ENCODE data around the gene NCOA7. TPM values are rescaled to one million over a fixed set of nuclear protein-coding genes. Genes with fewer than 3 reads are reported as not detected.

NCOA7 gene
- total and polyA plus RNA-seq, 9 of the 15 experiments (the other 6 are each of a cell fraction or from before 2014, with no cell fraction given): 5.8 to 14.6 (median 9.3) TPM

DNA sequence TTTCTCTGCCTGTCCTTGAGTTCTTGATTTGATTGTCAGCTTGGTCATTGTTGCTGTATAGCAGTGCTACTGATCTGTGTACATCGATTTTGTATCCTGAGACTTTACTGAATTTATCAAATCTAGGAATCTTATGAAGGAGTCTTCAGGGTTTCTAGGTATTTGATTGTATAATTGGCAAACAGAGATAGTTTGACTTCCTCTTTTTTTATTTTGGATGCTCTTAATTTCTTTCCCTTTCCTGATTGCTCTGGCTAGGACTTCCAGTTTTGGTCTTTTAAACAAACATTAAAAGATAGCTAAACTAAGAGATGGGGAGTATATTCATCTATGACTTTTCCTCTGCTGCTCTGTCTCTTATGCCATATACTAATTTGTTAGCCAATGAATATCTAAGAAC lies 62.4 kb downstream of the NCOA7 start:
- Histone ChIP-seq H2AFZ (ENCODE audit: low read depth, low read length) (no peak overlapping the region), H3K27me3 (ENCODE audit: control insufficient read depth in 2 of 2, insufficient read depth in 2 of 2, low read length in 2 of 2) (no peaks in the 10 kb centered on the region), H3K79me2 (ENCODE audit: control insufficient read depth, insufficient read depth, low read length) (peaks cover 4% of the 10 kb centered on the region; the same call in 2 of the 3 replicates), H3K4me2 (ENCODE audit: insufficient read depth, low read length) (no peak overlapping the region), H3K27ac (ENCODE audit: extremely low read depth, low read depth, low read length) (no peak overlapping the region), H3K9me3 (replicated peaks; ENCODE audit: control insufficient read depth, insufficient read depth, low read depth, low read length) (no peaks in the 10 kb centered on the region), H3K9me1 (ENCODE audit: control insufficient read depth, insufficient read depth, low read length) (no peaks in the 10 kb centered on the region), H3K4me1 (replicated peaks in 1 of 2; ENCODE audit: control insufficient read depth in 2 of 2, insufficient read depth in 2 of 2, low read length in 2 of 2) (no peaks in the 10 kb centered on the region; a peak in 1 of 5 replicates), H3K36me3 (ENCODE audit: control insufficient read depth, insufficient read depth, low read length) (no peaks in the 10 kb centered on the region), H3K4me3 (no peak overlapping the region), H4K20me1 (replicated peaks; ENCODE audit: control insufficient read depth, insufficient read depth, low read length) (no peaks in the 10 kb centered on the region), H3K9ac (ENCODE audit: insufficient read depth in 1 of 2, low read depth in 2 of 2, low read length in 2 of 2) (no peak overlapping the region)
- ATAC-seq (no peak), DNase-seq (ENCODE audit: extremely low read depth in 1 of 4, low spot score in 3 of 4) (no peak), FAIRE-seq (no peak)
- no TSS peak for BruUV-seq (replicated peaks)
- in situ Hi-C loops (cut with MboI): no loop called here
- whole genome bisulfite sequencing (ENCODE audit: insufficient coverage, low coverage, missing lambda C conversion rate): 11% methylated on average over 1 of the region's 1 CpG
- ChIA-PET POLR2A (no interaction called here), CTCF (ENCODE audit: low intra/inter-chr PET ratio) (no interaction called here)
- intact Hi-C loops (cut with micrococcal nuclease): no loop called here
- TF ChIP-seq, protein P1, sequence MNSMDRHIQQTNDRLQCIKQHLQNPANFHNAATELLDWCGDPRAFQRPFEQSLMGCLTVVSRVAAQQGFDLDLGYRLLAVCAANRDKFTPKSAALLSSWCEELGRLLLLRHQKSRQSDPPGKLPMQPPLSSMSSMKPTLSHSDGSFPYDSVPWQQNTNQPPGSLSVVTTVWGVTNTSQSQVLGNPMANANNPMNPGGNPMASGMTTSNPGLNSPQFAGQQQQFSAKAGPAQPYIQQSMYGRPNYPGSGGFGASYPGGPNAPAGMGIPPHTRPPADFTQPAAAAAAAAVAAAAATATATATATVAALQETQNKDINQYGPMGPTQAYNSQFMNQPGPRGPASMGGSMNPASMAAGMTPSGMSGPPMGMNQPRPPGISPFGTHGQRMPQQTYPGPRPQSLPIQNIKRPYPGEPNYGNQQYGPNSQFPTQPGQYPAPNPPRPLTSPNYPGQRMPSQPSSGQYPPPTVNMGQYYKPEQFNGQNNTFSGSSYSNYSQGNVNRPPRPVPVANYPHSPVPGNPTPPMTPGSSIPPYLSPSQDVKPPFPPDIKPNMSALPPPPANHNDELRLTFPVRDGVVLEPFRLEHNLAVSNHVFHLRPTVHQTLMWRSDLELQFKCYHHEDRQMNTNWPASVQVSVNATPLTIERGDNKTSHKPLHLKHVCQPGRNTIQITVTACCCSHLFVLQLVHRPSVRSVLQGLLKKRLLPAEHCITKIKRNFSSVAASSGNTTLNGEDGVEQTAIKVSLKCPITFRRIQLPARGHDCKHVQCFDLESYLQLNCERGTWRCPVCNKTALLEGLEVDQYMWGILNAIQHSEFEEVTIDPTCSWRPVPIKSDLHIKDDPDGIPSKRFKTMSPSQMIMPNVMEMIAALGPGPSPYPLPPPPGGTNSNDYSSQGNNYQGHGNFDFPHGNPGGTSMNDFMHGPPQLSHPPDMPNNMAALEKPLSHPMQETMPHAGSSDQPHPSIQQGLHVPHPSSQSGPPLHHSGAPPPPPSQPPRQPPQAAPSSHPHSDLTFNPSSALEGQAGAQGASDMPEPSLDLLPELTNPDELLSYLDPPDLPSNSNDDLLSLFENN (IDR thresholded peaks at IDR 0.05; ENCODE audit: low read depth in 2 of 2, low read length in 2 of 2): no peak
- TF ChIP-seq ZNF12 (CRISPR knock-in tag; IDR thresholded peaks at IDR 0.05): no peak
- no peak for TF ChIP-seq E2F3 (CRISPR knock-in tag; IDR thresholded peaks at IDR 0.05)
- TF ChIP-seq SLC30A9 (CRISPR knock-in tag; IDR thresholded peaks at IDR 0.05): no peak
- TF ChIP-seq, protein P2, sequence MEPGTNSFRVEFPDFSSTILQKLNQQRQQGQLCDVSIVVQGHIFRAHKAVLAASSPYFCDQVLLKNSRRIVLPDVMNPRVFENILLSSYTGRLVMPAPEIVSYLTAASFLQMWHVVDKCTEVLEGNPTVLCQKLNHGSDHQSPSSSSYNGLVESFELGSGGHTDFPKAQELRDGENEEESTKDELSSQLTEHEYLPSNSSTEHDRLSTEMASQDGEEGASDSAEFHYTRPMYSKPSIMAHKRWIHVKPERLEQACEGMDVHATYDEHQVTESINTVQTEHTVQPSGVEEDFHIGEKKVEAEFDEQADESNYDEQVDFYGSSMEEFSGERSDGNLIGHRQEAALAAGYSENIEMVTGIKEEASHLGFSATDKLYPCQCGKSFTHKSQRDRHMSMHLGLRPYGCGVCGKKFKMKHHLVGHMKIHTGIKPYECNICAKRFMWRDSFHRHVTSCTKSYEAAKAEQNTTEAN (CRISPR knock-in tag; IDR thresholded peaks at IDR 0.05): no peak
- TF ChIP-seq ELK1 (CRISPR knock-in tag; IDR thresholded peaks at IDR 0.05): no peak
- no peak for TF ChIP-seq ZNF445 (CRISPR knock-in tag; IDR thresholded peaks at IDR 0.05; ENCODE audit: low read depth)
- TF ChIP-seq, protein P3, sequence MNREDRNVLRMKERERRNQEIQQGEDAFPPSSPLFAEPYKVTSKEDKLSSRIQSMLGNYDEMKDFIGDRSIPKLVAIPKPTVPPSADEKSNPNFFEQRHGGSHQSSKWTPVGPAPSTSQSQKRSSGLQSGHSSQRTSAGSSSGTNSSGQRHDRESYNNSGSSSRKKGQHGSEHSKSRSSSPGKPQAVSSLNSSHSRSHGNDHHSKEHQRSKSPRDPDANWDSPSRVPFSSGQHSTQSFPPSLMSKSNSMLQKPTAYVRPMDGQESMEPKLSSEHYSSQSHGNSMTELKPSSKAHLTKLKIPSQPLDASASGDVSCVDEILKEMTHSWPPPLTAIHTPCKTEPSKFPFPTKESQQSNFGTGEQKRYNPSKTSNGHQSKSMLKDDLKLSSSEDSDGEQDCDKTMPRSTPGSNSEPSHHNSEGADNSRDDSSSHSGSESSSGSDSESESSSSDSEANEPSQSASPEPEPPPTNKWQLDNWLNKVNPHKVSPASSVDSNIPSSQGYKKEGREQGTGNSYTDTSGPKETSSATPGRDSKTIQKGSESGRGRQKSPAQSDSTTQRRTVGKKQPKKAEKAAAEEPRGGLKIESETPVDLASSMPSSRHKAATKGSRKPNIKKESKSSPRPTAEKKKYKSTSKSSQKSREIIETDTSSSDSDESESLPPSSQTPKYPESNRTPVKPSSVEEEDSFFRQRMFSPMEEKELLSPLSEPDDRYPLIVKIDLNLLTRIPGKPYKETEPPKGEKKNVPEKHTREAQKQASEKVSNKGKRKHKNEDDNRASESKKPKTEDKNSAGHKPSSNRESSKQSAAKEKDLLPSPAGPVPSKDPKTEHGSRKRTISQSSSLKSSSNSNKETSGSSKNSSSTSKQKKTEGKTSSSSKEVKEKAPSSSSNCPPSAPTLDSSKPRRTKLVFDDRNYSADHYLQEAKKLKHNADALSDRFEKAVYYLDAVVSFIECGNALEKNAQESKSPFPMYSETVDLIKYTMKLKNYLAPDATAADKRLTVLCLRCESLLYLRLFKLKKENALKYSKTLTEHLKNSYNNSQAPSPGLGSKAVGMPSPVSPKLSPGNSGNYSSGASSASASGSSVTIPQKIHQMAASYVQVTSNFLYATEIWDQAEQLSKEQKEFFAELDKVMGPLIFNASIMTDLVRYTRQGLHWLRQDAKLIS (CRISPR knock-in tag; IDR thresholded peaks at IDR 0.05): no peak
- TF ChIP-seq SMARCE1 (IDR thresholded peaks at IDR 0.05): peak; percentile 30; the same call in 1 of the 2 replicates
- no peak for TF ChIP-seq BRD4 (IDR thresholded peaks at IDR 0.05)
- no peak for TF ChIP-seq ZNF778 (CRISPR knock-in tag; IDR thresholded peaks at IDR 0.05)
- peak; percentile 80 for TF ChIP-seq SPI1 (IDR thresholded peaks at IDR 0.05; ENCODE audit: borderline replicate concordance, low read depth, low read length)
- TF ChIP-seq MYC (IDR thresholded peaks at IDR 0.05; ENCODE audit: low read depth, low read length): no peak
- TF ChIP-seq MYC (CRISPR knock-in tag; IDR thresholded peaks at IDR 0.05; ENCODE audit: borderline replicate concordance, low read depth): no peak
